ENCODE results near the gene ANKRD20A1.
"Not testable (repeated sequence)": the region's sequence is repeated elsewhere in the genome, so short reads cannot be mapped to it uniquely, and the experiment has no call there.

Gene ANKRD20A1

DNA sequence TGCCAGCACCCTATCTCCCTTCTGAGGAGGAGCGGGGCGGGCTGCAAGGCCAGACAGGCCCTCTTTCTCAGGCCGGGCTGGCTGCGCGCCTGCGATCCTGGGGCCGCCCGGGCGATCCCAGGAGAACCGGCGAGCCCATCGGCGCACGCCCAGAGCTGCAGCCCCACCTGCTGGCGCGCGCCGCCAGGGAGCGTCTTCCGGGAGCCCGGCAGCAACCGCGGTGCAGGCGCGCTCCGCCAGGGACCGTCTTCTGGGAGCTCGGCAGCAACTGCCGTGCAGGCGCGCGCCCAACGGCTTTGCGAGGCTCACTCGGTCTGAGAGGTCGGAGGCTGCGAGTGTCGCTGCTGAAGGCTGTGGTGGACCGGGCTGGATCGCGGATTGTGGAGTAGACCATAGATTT, at the start of gene ANKRD20A1:
TSS of gene ANKRD20A1 (plus strand) at position 61 of the 400 bp plus-strand sequence. CDS start 496 bp downstream, outside the sequence.
- DNase-seq (ENCODE audit: low read depth, low spot score): not testable (repeated sequence)

DNA sequence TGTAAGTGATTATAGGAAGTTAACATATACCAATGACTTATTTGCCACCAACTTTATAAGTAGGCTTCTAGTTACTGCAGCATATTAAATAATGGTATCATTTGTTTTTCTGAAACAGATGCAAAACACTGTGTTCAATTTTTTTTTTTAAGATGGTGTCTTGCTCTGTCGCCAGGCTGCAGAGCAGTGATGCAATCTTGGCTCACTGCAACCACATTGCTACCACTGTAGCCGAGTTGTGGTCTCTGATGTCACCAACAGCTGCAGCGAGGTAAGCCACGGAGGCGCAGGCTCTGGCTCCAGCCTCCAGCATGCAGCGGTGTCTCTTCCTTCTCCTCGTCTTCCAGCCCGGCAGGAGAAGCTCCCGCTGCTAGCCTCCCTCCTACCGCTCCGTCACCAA, 26.6 kb upstream of the ANKRD20A1 start:
- DNase-seq (ENCODE audit: low read depth, low spot score): not testable (repeated sequence)
